HG02798 (cell line): ENCODE data around the gene IQSEC1.

ENCODE experiments used
- ATAC-seq: cut with Tn5 transposase; IDR thresholded peaks from one replicate; pipeline ENCODE4 v1.9.1; 2021; ENCODE audit warnings: mild to moderate bottlenecking; ENCODE audit not compliant: unreplicated experiment, poor library complexity

IQSEC1 gene

GRCh38 chr3:13108861-13109260, 35.6 kb upstream of the IQSEC1 start:
- no peak for ATAC-seq

GRCh38 chr3:13107661-13108060, 34.4 kb upstream of the IQSEC1 start:
- no peak for ATAC-seq

GRCh38 chr3:13106308-13107001, 33.2 kb upstream of the IQSEC1 start:
- ATAC-seq, result no peak

GRCh38 chr3:13105896-13106250, 32.6 kb upstream of the IQSEC1 start:
- no peak for ATAC-seq

- no peak for ATAC-seq
Measured at GRCh38 chr3:13105181-13105895, 32.1 kb upstream of the IQSEC1 start.

GRCh38 chr3:13104511-13104910, 31.3 kb upstream of the IQSEC1 start:
- no peak for ATAC-seq

- ATAC-seq, result no peak
Measured at GRCh38 chr3:13103416-13104058, 30.3 kb upstream of the IQSEC1 start.

- no peak for ATAC-seq
Measured at GRCh38 chr3:13102386-13103345, 29.4 kb upstream of the IQSEC1 start.

GRCh38 chr3:13099707-13100106, 26.5 kb upstream of the IQSEC1 start:
- no peak for ATAC-seq

GRCh38 chr3:13098192-13098988, 25.2 kb upstream of the IQSEC1 start:
- no peak for ATAC-seq

- no peak for ATAC-seq
Measured at GRCh38 chr3:13096356-13096755, 23.1 kb upstream of the IQSEC1 start.

GRCh38 chr3:13095408-13095937, 22.2 kb upstream of the IQSEC1 start:
- no peak for ATAC-seq

GRCh38 chr3:13093687-13094086, 20.5 kb upstream of the IQSEC1 start:
- no peak for ATAC-seq

- ATAC-seq, result no peak
Measured at GRCh38 chr3:13092621-13093617, 19.7 kb upstream of the IQSEC1 start.

- peak; percentile 67 for ATAC-seq
Measured at GRCh38 chr3:13091898-13092611, 18.8 kb upstream of the IQSEC1 start.

GRCh38 chr3:13088028-13089006, 15.1 kb upstream of the IQSEC1 start:
- ATAC-seq, result peak; percentile 63
